Omental fat pad (tissue), 4 donors: Measurements from ENCODE around the gene LPIN2. TPM values are rescaled to one million over a fixed set of nuclear protein-coding genes. Genes with fewer than 3 reads are reported as not detected.

Source experiments
- ATAC-seq: fragments of 150-250 bp; one replicate; pipeline ENCODE4 v1.9.1; 2016; ENCODE audit warnings: mild to moderate bottlenecking, moderate library complexity; ENCODE audit not compliant: low FRiP score
- DNase-seq: peaks from one replicate; pipeline ENCODE4 v3.0.0-alpha.2; 2019; ENCODE audit warnings: low spot score
- total RNA-seq, 4 donors: library from RNA; depleted of rRNA; stranded (reverse); fragments of >200 nt; gene quantifications; one replicate each; pipeline ENCODE4 v1.1.0, GENCODE V29; 2016
- TF ChIP-seq, protein P1 (sequence below), 3 donors: fragments of 450-650 bp; IDR thresholded peaks; one replicate each; pipeline ENCODE4 v1.5.1; 2016 to 2017; ENCODE audit warnings: antibody characterized with exemption in 3 of 3, mild to moderate bottlenecking in 3 of 3, moderate library complexity in 2 of 3

LPIN2 gene
- total RNA-seq, 4 donors from 2014 or later: 21.3 to 35.5 (median 31.7) TPM

GRCh38 chr18:3015204-3015592 is 2.3 kb upstream of the LPIN2 start:
- TF ChIP-seq, protein P1, sequence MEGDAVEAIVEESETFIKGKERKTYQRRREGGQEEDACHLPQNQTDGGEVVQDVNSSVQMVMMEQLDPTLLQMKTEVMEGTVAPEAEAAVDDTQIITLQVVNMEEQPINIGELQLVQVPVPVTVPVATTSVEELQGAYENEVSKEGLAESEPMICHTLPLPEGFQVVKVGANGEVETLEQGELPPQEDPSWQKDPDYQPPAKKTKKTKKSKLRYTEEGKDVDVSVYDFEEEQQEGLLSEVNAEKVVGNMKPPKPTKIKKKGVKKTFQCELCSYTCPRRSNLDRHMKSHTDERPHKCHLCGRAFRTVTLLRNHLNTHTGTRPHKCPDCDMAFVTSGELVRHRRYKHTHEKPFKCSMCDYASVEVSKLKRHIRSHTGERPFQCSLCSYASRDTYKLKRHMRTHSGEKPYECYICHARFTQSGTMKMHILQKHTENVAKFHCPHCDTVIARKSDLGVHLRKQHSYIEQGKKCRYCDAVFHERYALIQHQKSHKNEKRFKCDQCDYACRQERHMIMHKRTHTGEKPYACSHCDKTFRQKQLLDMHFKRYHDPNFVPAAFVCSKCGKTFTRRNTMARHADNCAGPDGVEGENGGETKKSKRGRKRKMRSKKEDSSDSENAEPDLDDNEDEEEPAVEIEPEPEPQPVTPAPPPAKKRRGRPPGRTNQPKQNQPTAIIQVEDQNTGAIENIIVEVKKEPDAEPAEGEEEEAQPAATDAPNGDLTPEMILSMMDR (IDR thresholded peaks at IDR 0.05): no peak
- ATAC-seq (peak; percentile 58), DNase-seq (no peak)

- DNase-seq: no peak
- ATAC-seq: no peak
- TF ChIP-seq, protein P1 (IDR thresholded peaks at IDR 0.05): no peak
Observed at GRCh38 chr18:3014503-3015203, 1.7 kb upstream of the LPIN2 start.

- ATAC-seq: peak; percentile 33
- TF ChIP-seq, protein P1 (IDR thresholded peaks at IDR 0.05): no peak
- no peak for DNase-seq
Observed at GRCh38 chr18:3012136-3013023, 564 bp downstream of the LPIN2 start.

- ATAC-seq: no peak
- DNase-seq: no peak
- TF ChIP-seq, protein P1 (IDR thresholded peaks at IDR 0.05): no peak
Observed at GRCh38 chr18:3010086-3010485, 2.9 kb downstream of the LPIN2 start.

DNA sequence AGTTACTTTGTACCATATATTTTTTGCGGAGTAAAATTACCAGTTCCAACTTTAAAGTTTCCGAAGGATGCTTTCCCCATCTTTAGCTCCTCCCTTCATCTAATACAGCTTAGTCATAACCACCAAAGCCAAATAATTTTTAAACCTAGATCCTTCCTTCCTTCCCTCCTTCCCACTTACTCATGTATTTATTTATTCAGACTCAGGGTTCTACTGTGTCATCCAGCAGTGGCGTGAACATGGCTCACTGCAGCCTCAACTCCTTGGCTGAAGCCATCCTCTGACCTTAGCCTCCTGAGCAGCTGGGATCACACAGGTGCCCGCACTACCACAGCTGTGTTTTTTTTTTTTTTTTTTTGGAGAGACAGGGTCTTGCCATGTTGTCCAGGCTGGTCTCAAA is 4.4 kb downstream of the LPIN2 start:
- DNase-seq (no peak), ATAC-seq (no peak)
- TF ChIP-seq, protein P1 (IDR thresholded peaks at IDR 0.05): no peak

GRCh38 chr18:3007491-3007890 is 5.5 kb downstream of the LPIN2 start:
- DNase-seq (no peak), ATAC-seq (no peak)
- TF ChIP-seq, protein P1 (IDR thresholded peaks at IDR 0.05): no peak
